A549 (cell line): ENCODE data around the gene NFILZ. TPM values are rescaled to one million over a fixed set of nuclear protein-coding genes. Genes with fewer than 3 reads are reported as not detected.

Source experiments
- ATAC-seq, 2 experiments: fragments of 200-7000 bp in 1 of 2; fragments of >200 bp in 1 of 2; cut with Nextera tagmentation in 1 of 2; cut with Tn5 transposase in 1 of 2; 3 replicates each; pipeline versions ENCODE4 v1.8.0 to v1.9.1; 2018 to 2020; ENCODE audit warnings: mild to moderate bottlenecking in 1 of 2, moderate library complexity in 1 of 2
- CTCF ChIA-PET: fragments of 300-600 bp; sonication (Branson Sonifier 250); formaldehyde crosslinking; extraction: SDS; loops from one replicate; lab custom pipeline; 2021; ENCODE audit warnings: antibody characterized with exemption, inconsistent platforms; lab: Yijun Ruan, JAX
- POLR2A ChIA-PET: fragments of 350-600 bp; formaldehyde crosslinking; extraction: SDS; loops from one replicate; lab custom pipeline; 2021; ENCODE audit warnings: antibody characterized with exemption, inconsistent platforms; lab: Yijun Ruan, JAX
- DNase-seq, 2 experiments: peaks; one replicate each; pipeline versions ENCODE4 v3.0.0 to v3.0.0-alpha.2; 2011 to 2016; ENCODE audit warnings: low read depth in 1 of 2, low spot score in 1 of 2
- FAIRE-seq: peaks from 2 replicates; lab custom pipeline; 2011; peaks lifted over from hg19 to GRCh38; lab: Jason Lieb, UNC
- H3K27ac ChIP-seq, 2 experiments: fragments of >200 bp; sonication (Bioruptor Twin); formaldehyde crosslinking; 3 replicates each; pipeline ENCODE4 v1.5.1; 2016 to 2017
- H3K4me1 ChIP-seq: fragments of >200 bp; sonication (Bioruptor Twin); formaldehyde crosslinking; 3 replicates; pipeline ENCODE4 v1.6.1; 2016
- H3K4me2 ChIP-seq: fragments of >200 bp; sonication (Bioruptor Twin); formaldehyde crosslinking; 3 replicates; pipeline ENCODE4 v1.6.1; 2016
- H3K4me3 ChIP-seq: fragments of >200 bp; sonication (Bioruptor Twin); formaldehyde crosslinking; 3 replicates; pipeline ENCODE4 v1.5.1; 2016
- H3K9me3 ChIP-seq: fragments of >200 bp; sonication (Bioruptor Twin); formaldehyde crosslinking; 3 replicates; pipeline ENCODE4 v1.6.1; 2016
- BCL3 ChIP-seq: fragments of >200 bp; sonication (Bioruptor Twin); formaldehyde crosslinking; IDR thresholded peaks from 3 replicates; pipeline ENCODE4 v1.6.1; 2016
- CEBPB ChIP-seq, 2 experiments: fragments of >200 bp in 1 of 2; sonication (Bioruptor Twin) in 1 of 2; formaldehyde crosslinking in 1 of 2; IDR thresholded peaks; 2 replicates each; pipeline ENCODE4 v1.6.1; 2012 to 2016
- CHD4 ChIP-seq: fragments of 200-600 bp; sonication (generic); IDR thresholded peaks from 2 replicates; pipeline ENCODE4 v1.6.1; 2016; ENCODE audit warnings: antibody characterized with exemption, mild to moderate bottlenecking, borderline replicate concordance
- ELK1 ChIP-seq: fragments of 150-350 bp; IDR thresholded peaks from 2 replicates; pipeline ENCODE4 v1.6.1; 2014; ENCODE audit warnings: low read depth, mild to moderate bottlenecking, low read length
- FOSB ChIP-seq: fragments of 250-450 bp; sonication (Bioruptor Pico); IDR thresholded peaks from 2 replicates; pipeline ENCODE4 v1.5.0; 2020; ENCODE audit warnings: mild to moderate bottlenecking, moderate library complexity
- FOSL2 ChIP-seq, 2 experiments: fragments of 450-650 bp in 1 of 2; fragments of >200 bp in 1 of 2; sonication (Bioruptor Twin) in 1 of 2; formaldehyde crosslinking; IDR thresholded peaks; 2 replicates each; pipeline versions ENCODE4 v1.5.0 to v1.6.1; 2016 to 2020; ENCODE audit warnings: mild to moderate bottlenecking in 1 of 2, moderate library complexity in 1 of 2
- FOXS1 ChIP-seq: fragments of 250-450 bp; sonication (Bioruptor Pico); IDR thresholded peaks from 2 replicates; pipeline ENCODE4 v1.5.0; 2020; ENCODE audit warnings: mild to moderate bottlenecking, moderate library complexity
- GATA3 ChIP-seq: IDR thresholded peaks from 2 replicates; pipeline ENCODE4 v1.6.1; 2012; ENCODE audit warnings: borderline replicate concordance
- HDAC2 ChIP-seq: fragments of 200-600 bp; sonication (generic); IDR thresholded peaks from 2 replicates; pipeline ENCODE4 v1.6.1; 2016
- HEYL ChIP-seq: fragments of 250-450 bp; sonication (Bioruptor Pico); IDR thresholded peaks from 2 replicates; pipeline ENCODE4 v1.8.0; 2021; ENCODE audit warnings: mild to moderate bottlenecking, moderate library complexity
- HOXA7 ChIP-seq: fragments of 250-450 bp; sonication (Bioruptor Pico); IDR thresholded peaks from 2 replicates; pipeline ENCODE4 v1.5.0; 2020; ENCODE audit warnings: mild to moderate bottlenecking, moderate library complexity
- HOXB13 ChIP-seq: fragments of 250-450 bp; sonication (Bioruptor Pico); IDR thresholded peaks from 2 replicates; pipeline ENCODE4 v1.5.0; 2020; ENCODE audit warnings: low read depth, mild to moderate bottlenecking, moderate library complexity
- JUN ChIP-seq, 2 experiments: fragments of >200 bp; sonication (Bioruptor Twin); formaldehyde crosslinking; IDR thresholded peaks; 2 replicates in 1 of 2; 3 replicates in 1 of 2; pipeline ENCODE4 v1.6.1; 2016 to 2017
- JUNB ChIP-seq: fragments of >200 bp; sonication (Bioruptor Twin); formaldehyde crosslinking; IDR thresholded peaks from 2 replicates; pipeline ENCODE4 v1.6.1; 2016
- MAX ChIP-seq: IDR thresholded peaks from 2 replicates; pipeline ENCODE4 v1.6.1; 2012
- PBX3 ChIP-seq: IDR thresholded peaks from 2 replicates; pipeline ENCODE4 v1.6.1; 2012
- RAD21 ChIP-seq, 2 experiments: fragments of >200 bp in 1 of 2; sonication (Bioruptor Twin) in 1 of 2; formaldehyde crosslinking in 1 of 2; IDR thresholded peaks in 1 of 2; conservative IDR thresholded peaks in 1 of 2; 2 replicates in 1 of 2; 3 replicates in 1 of 2; pipeline ENCODE4 v1.6.1; 2012 to 2018; ENCODE audit warnings: inconsistent platforms in 1 of 2
- RCOR1 ChIP-seq: fragments of 150-350 bp; IDR thresholded peaks from 2 replicates; pipeline ENCODE4 v1.6.1; 2014; ENCODE audit warnings: antibody characterized with exemption, low read length, low read depth
- RFX5 ChIP-seq: fragments of 450-650 bp; IDR thresholded peaks from 2 replicates; pipeline ENCODE4 v1.7.1; 2014; ENCODE audit warnings: antibody characterized with exemption, mild to moderate bottlenecking, moderate library complexity
- SREBF2 ChIP-seq: fragments of 450-650 bp; IDR thresholded peaks from 2 replicates; pipeline ENCODE4 v1.6.1; 2014; ENCODE audit warnings: mild to moderate bottlenecking, moderate library complexity
- TFCP2L1 ChIP-seq: fragments of 250-450 bp; sonication (Bioruptor Pico); IDR thresholded peaks from 2 replicates; pipeline ENCODE4 v1.5.0; 2021; ENCODE audit warnings: mild to moderate bottlenecking
- ZFP36 ChIP-seq: fragments of 450-650 bp; IDR thresholded peaks from 2 replicates; pipeline ENCODE4 v1.6.1; 2014; ENCODE audit warnings: borderline replicate concordance; ENCODE audit not compliant: partially characterized antibody
- ZSCAN20 ChIP-seq: fragments of 250-450 bp; sonication (Bioruptor Pico); IDR thresholded peaks from 2 replicates; pipeline ENCODE4 v1.8.0; 2022; ENCODE audit warnings: mild to moderate bottlenecking, moderate library complexity
- WGBS: methylation state at CpG from one replicate; pipeline ENCODE4 v1.1.6; 2017; ENCODE audit errors: missing lambda C conversion rate; 5-methylcytosine and 5-hydroxymethylcytosine counted together
- polyA plus RNA-seq, 4 experiments: library from polyadenylated mRNA; depleted of rRNA in 3 of 4; stranded (reverse); fragments of >200 nt; fragmentation: RNase III in 1 of 4; extraction: RNeasy Plus Mini Kit Qiagen cat#74134 plus additional on column Dnase treatment in 1 of 4; gene quantifications; 2 replicates in 3 of 4; 3 replicates in 1 of 4; pipeline ENCODE4 v1.2.3, GENCODE V29; 2011 to 2017

Gene NFILZ
- polyA plus RNA-seq, 2 of the 4 experiments (the other 2 are of a cell fraction), result not detected

GRCh38 chr19:8609279-8610040 lies 21.0 kb upstream of the NFILZ start:
- Histone ChIP-seq H3K4me2 (peak overlapping the region; percentile 76), H3K27ac (peak overlapping the region; percentile 98 to 99), H3K4me1 (peaks cover 45% of the 10 kb centered on the region), H3K9me3 (peaks cover 13% of the 10 kb centered on the region), H3K4me3 (peak overlapping the region; percentile 58)
- TF ChIP-seq HEYL (CRISPR knock-in tag) (no peak), RAD21 (conservative IDR thresholded peaks at IDR 0.05 in 1 of 2, IDR thresholded peaks at IDR 0.05 in 1 of 2) (peak in 1 of 2 experiments; percentile 16; a peak in 1 of 5 replicates), MAX (peak; percentile 3), TFCP2L1 (CRISPR knock-in tag) (0 out of 2 replicates have a peak, but pooled peaks have one; percentile 42), HOXB13 (CRISPR knock-in tag) (0 out of 2 replicates have a peak, but pooled peaks have one; percentile 25), JUN (IDR thresholded peaks at IDR 0.05) (peak; percentile 17 to 79; a peak in 2 of 5 replicates)
- peak; percentile 44 to 91 for DNase-seq
- ChIA-PET CTCF (interaction anchor here (0.9 kb wide), 2 partner anchors 18 to 30 kb away, joined by 3 to 5 read pairs; no protein-coding TSS in a partner anchor), POLR2A (no interaction called here)
- whole genome bisulfite sequencing, result 2% methylated on average over 13 of the region's 47 CpGs
- ATAC-seq, result peak; percentile 72
- no peak for FAIRE-seq

GRCh38 chr19:8610041-8610935 lies 20.1 kb upstream of the NFILZ start, which contains the start of gene ADAMTS10:
TSS of gene ADAMTS10 (minus strand) at chr19:8610715. CDS start at chr19:8605710, 5,005 bp downstream.
- TF ChIP-seq MAX, result peak; percentile 45; the same call in 1 of the 2 replicates
- peak; percentile 32; the same call in 1 of the 2 replicates for TF ChIP-seq TFCP2L1 (CRISPR knock-in tag)
- no peak for TF ChIP-seq ELK1
- Histone ChIP-seq H3K9me3 (peaks cover 5% of the 10 kb centered on the region), H3K4me1 (peaks cover 50% of the 10 kb centered on the region), H3K4me3 (peak within 1 kb of the TSS; percentile 58), H3K4me2 (peak within 1 kb of the TSS; percentile 76), H3K27ac (peak within 1 kb of the TSS; percentile 98 to 99)
- FAIRE-seq, result no peak
- WGBS, result 1% methylated on average over 14 of the region's 74 CpGs
- ChIA-PET POLR2A (no interaction called here), CTCF (no interaction called here)
- no peak for DNase-seq
- 0 out of 6 replicates have a peak, but pooled peaks of 1 of the 2 experiments have one; percentile 14 for ATAC-seq

GRCh38 chr19:8610936-8611300 lies 19.5 kb upstream of the NFILZ start:
- H3K4me3 ChIP-seq, result peak overlapping the region; percentile 58

GRCh38 chr19:8611391-8611876 lies 19.0 kb upstream of the NFILZ start:
- peaks cover 59% of the 10 kb centered on the region for H3K4me1 ChIP-seq
- no peaks in the 10 kb centered on the region for H3K9me3 ChIP-seq
- H3K4me2 ChIP-seq, result peak overlapping the region; percentile 76
- ATAC-seq (no peak), FAIRE-seq (no peak), DNase-seq (peak in 1 of 2 experiments; percentile 81)
- CTCF ChIA-PET, result interaction anchor here (1.0 to 6.3 kb wide), 6 partner anchors 10 to 82 kb away, joined by 3 to 32 read pairs (median 4); no protein-coding TSS in a partner anchor
- POLR2A ChIA-PET, result interaction anchor here (0.7 to 1.6 kb wide), 5 partner anchors 13 to 464 kb away, joined by 3 to 6 read pairs (median 4); partner anchors contain the start of gene ZNF414
- H3K27ac ChIP-seq, result peak overlapping the region; percentile 98 to 99
- whole genome bisulfite sequencing, result 15% methylated on average over 14 of the region's 18 CpGs
- H3K4me3 ChIP-seq, result no peak overlapping the region
- TF ChIP-seq FOXS1 (CRISPR knock-in tag) (no peak), PBX3 (0 out of 2 replicates have a peak, but pooled peaks have one; percentile 28), BCL3 (no peak), HDAC2 (peak; percentile 95), CHD4 (peak; percentile 98), HOXA7 (CRISPR knock-in tag) (0 out of 2 replicates have a peak, but pooled peaks have one; percentile 31), FOSB (CRISPR knock-in tag) (no peak), JUN (IDR thresholded peaks at IDR 0.05) (no peak; a peak in 1 of 5 replicates), ZFP36 (no peak), HOXB13 (CRISPR knock-in tag) (peak; percentile 27; the same call in 1 of the 2 replicates), JUNB (no peak), CEBPB (IDR thresholded peaks at IDR 0.05) (no peak), HEYL (CRISPR knock-in tag) (no peak), RCOR1 (0 out of 2 replicates have a peak, but pooled peaks have one; percentile 70)

More at GRCh38 chr19:8610936-8611300, 19.5 kb upstream of the NFILZ start:
- ATAC-seq (no peak), FAIRE-seq (no peak), DNase-seq (no peak)
- H3K27ac ChIP-seq, result peak overlapping the region; percentile 98 to 99
- H3K4me1 ChIP-seq, result peaks cover 54% of the 10 kb centered on the region
- no peaks in the 10 kb centered on the region for H3K9me3 ChIP-seq
- POLR2A ChIA-PET, result interaction anchor here (1.3 to 1.5 kb wide), 3 partner anchors 12 to 465 kb away, joined by 3 to 6 read pairs (median 4); partner anchors contain the start of gene ZNF414
- no CpG with 5 or more reads among the region's 9 CpGs for WGBS
- H3K4me2 ChIP-seq, result peak overlapping the region; percentile 76
- TF ChIP-seq GATA3, result no peak
- no peak for TF ChIP-seq RFX5
- TF ChIP-seq FOSL2 (IDR thresholded peaks at IDR 0.05), result no peak
- no peak for TF ChIP-seq FOSL2 (CRISPR knock-in tag; IDR thresholded peaks at IDR 0.05)
- TF ChIP-seq SREBF2, result no peak
- TF ChIP-seq ZSCAN20 (CRISPR knock-in tag), result no peak
- CTCF ChIA-PET, result interaction anchor here (2.5 to 6.3 kb wide), 2 partner anchors 17 to 31 kb away, joined by 13 to 32 read pairs; no protein-coding TSS in a partner anchor
